Parathyroid adenoma (tissue), 2 donors: ENCODE data around the gene TMEM233.

Source experiments
- H2AFZ ChIP-seq: fragments of 300-600 bp; sonication (generic); one replicate; pipeline ENCODE4 v1.7.0; 2017; ENCODE audit warnings: antibody characterized with exemption, mild to moderate bottlenecking
- H3K27ac ChIP-seq: fragments of 300-600 bp; sonication (generic); one replicate; pipeline ENCODE4 v1.7.0; 2017
- H3K27me3 ChIP-seq: fragments of 300-600 bp; sonication (generic); one replicate; pipeline ENCODE4 v1.7.0; 2017; ENCODE audit warnings: low read length; ENCODE audit not compliant: control insufficient read depth, insufficient read depth
- H3K36me3 ChIP-seq: fragments of 300-600 bp; sonication (generic); one replicate; pipeline ENCODE4 v1.7.0; 2017; ENCODE audit warnings: low read length; ENCODE audit not compliant: control insufficient read depth, insufficient read depth
- H3K4me1 ChIP-seq: fragments of 300-600 bp; sonication (generic); one replicate; pipeline ENCODE4 v1.7.0; 2017; ENCODE audit warnings: control low read depth
- H3K4me2 ChIP-seq: fragments of 300-600 bp; sonication (generic); one replicate; pipeline ENCODE4 v1.7.0; 2017; ENCODE audit warnings: low read length
- H3K4me3 ChIP-seq: fragments of 300-600 bp; sonication (generic); one replicate; pipeline ENCODE4 v1.7.0; 2017; ENCODE audit warnings: low read depth, low read length
- H3K79me2 ChIP-seq: fragments of 300-600 bp; sonication (generic); one replicate; pipeline ENCODE4 v1.7.0; 2017; ENCODE audit warnings: control low read depth
- H3K9ac ChIP-seq: fragments of 300-600 bp; sonication (generic); one replicate; pipeline ENCODE4 v1.7.0; 2017; ENCODE audit warnings: mild to moderate bottlenecking
- H3K9me3 ChIP-seq: fragments of 300-600 bp; sonication (generic); one replicate; pipeline ENCODE4 v1.7.0; 2017; ENCODE audit warnings: low read length; ENCODE audit not compliant: control insufficient read depth
- CTCF ChIP-seq: fragments of 300-600 bp; sonication (generic); IDR thresholded peaks from one replicate; pipeline ENCODE4 v1.7.0; 2017; ENCODE audit warnings: antibody characterized with exemption, mild to moderate bottlenecking
- donor health status: primary hyperparathyroidism.

The TMEM233 gene

DNA sequence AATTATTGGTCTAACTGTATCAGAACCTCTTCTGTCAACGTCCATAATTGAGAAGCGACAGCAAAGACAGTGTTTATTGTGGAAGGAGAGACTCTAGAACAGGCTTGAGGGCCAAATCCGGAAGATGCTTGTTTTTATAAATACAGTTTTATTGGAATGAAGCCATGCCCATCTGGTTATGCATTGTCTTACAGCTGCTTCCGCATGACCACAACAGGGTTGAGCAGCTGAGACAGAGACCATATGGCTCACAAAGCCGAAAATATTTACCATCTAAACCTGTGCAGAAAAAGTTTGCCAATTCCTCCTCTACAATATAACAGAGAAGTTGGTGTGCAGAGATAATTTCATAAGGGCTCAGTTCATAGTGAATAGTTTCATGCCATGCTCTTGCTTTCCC lies 98.8 kb downstream of the TMEM233 start:
- no peaks in the 10 kb centered on the region for H3K27me3 ChIP-seq
- H3K27ac ChIP-seq: peak overlapping the region; percentile 50
- TF ChIP-seq CTCF: no peak
- no peaks in the 10 kb centered on the region for H3K79me2 ChIP-seq
- H2AFZ ChIP-seq: peak overlapping the region; percentile 66
- no peak overlapping the region for H3K4me2 ChIP-seq
- H3K4me1 ChIP-seq: peaks cover 16% of the 10 kb centered on the region
- H3K9me3 ChIP-seq: no peaks in the 10 kb centered on the region
- no peak overlapping the region for H3K4me3 ChIP-seq
- H3K36me3 ChIP-seq: no peaks in the 10 kb centered on the region
- no peak overlapping the region for H3K9ac ChIP-seq
